Measurements from ENCODE around the gene ABLIM3.

Gene ABLIM3

DNA sequence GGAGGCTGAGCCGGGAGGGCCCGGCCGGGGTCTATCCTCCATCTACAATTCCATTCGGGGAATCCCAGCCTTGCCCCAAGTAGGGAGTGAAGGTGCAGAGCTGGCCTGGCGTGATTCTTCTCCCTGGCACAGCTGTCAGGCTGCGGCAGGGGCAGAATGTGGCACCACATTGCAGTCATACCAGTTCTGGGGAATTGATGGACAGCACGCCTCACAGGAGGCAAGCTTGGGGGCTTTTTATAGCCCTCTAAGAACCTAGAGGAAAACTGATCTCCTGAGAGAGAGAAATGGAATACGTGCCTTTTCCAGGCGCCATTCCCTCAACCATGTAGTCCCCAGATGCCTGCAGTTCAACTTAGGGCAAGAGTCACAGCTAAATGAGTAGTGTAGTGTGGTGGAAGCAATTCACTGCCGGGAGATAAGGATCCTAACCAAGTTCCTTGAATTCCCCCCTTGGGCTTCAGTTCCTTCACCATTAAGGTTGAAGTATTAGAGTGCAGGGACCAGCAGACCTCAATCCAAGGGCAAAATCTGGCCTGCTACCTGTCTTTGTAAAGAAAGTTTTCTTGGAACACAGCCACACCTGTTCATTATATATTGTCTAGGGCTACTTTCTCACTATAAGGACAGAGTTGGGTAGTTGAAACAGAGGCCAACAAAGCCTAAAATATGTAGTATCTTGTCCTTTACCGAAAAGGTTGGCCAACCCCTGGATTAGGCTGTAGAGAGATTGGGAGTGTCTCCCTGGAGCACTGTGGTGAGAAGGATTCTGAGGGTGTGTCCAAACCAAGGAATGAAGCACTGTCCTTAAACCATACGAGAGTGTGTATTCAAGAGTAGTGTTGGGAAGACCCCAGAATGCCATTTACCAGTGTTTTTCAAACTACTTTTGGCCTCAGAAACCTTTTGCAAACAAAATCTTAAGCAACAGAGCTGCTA, 141.0 kb downstream of the ABLIM3 start:
- DNase-seq (ENCODE audit: low read depth in 2 of 2), result no peak

DNA sequence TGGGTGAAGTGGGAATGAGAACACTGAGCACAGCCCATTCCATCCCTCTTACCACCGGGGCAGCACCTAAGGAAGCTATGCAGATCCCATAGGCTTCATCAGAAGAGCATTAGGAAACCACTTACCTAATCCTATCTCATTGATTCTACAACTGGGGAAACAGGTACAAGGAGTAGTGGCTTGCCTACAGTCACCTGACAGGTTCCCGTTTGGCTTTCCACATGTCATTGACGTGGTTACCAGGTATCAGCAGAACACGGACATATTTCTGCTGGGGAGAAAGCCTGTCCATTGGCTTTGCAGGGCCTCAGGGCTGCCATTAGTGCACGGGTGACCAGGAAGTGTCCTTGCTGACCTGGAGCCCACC, 141.7 kb downstream of the ABLIM3 start:
- DNase-seq (ENCODE audit: low read depth in 2 of 2), result no peak

DNA sequence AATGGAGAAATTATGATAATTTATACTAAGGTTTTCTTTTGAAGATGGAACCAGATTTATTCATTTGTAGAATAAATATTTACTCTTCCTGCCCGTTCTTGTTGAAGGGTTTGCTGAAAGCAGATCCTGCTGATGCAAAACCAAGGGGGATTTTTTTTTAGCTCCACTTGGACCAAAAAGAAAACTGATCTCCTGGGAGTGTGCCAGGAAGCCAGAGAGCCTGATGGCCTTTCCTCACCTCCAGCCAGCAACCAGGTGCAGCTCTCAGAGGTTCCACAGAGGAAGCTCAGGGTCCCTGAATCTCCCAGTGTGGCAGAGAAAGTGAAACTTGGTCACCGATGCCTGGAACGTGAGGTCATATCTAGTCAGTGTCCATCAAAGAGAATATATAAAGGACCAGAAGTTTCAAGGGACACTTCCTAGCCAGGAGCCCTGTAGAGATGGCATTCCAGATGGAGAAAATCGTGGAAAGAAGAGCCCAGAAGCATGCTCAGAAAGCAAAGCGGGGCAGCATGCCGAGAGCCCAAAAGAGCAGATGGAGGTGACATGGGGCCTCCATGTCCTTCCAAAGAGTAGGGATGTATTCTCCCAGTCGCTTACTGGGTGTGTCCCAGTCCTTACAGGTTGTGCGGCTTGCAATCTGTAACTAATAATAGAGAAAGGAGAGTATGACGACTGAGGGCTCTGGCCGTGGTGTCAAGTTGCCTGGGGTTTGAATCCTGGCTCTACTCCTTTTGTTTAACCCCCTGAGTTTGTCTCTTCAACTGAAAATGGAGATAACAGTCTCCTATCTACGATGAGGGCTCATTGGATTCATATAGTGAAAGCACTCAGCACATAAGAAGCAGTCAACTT, 142.6 kb downstream of the ABLIM3 start:
- no peak for DNase-seq (ENCODE audit: low read depth in 2 of 2)

DNA sequence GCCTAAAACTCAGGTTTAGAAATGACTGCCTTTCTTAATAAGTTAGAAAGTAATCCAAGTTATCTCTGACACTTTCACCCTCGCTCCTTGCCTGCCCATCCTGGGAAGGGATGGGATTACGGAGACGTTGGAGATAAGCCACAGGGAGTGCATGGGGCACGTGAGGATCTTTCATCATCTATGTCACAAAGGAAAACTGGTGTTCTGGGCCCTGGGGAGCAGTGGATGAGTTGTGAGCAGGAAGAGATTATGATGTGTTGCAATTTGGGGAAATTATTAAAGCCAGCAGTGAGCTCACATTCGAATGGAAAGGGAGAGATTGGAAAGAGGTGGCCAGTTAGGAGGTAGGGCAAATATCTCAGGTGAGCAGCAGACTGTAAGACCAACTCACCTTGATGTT, 143.2 kb downstream of the ABLIM3 start:
- no peak for DNase-seq (ENCODE audit: low read depth in 2 of 2)

DNA sequence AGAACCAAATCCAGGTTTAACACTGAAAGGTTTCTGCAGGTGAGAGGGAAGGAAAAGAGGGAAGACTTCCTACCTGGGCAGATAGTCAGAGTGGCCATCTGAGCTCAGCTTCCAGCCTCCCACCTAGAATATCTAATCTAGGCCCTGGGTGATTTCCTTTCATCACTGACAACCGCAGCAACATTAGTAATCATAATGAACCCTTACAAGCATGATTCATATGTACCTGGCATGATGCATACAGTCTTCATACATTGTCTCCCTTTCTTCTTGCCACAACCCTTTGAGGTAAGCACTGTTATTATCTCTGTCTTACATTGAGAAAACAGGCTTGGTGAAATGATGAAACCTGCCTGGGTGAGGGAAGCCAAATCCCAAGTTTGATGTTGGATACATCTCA, 143.9 kb downstream of the ABLIM3 start:
- no peak for DNase-seq (ENCODE audit: low read depth in 2 of 2)

DNA sequence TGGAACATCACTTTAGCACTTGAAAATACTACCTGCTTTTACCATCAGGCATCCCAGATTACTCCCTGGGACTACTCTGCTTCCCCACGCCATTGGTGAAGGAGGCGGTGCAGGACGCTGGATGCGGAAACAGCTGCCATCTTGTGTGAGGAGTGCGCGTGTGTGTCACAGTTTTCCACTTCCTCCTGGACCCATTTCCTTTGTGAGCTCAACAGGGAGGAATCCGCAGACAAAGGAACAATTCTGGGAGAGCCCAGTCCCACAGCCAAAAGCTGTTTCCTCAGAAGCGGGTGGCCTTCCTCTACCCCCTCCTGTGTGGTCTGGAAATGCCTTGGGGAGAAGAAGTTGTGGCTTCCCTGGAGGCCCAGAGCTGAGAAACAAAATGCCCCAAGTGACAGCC, 147.1 kb downstream of the ABLIM3 start:
- no peak for DNase-seq (ENCODE audit: low read depth in 2 of 2)

DNA sequence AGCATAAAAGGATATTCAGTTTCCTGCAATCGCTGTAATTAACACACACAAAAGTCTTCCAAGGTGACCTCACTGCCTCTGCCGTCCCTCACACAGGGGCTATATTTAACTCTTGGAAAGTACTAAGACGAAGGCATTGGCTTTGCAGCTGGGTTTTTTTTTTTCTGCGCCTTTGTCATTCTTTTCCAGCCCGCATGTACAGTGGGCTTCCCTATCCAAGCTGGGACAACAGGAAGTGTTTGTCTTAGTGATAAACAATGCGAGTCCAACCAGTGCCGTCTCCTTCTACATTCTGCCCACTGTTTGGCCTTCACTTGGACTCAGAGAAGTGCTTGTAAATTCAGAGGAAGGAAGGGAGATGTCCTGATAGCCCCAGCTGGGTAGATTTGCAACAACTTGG, 148.0 kb downstream of the ABLIM3 start:
- no peak for DNase-seq (ENCODE audit: low read depth in 2 of 2)

DNA sequence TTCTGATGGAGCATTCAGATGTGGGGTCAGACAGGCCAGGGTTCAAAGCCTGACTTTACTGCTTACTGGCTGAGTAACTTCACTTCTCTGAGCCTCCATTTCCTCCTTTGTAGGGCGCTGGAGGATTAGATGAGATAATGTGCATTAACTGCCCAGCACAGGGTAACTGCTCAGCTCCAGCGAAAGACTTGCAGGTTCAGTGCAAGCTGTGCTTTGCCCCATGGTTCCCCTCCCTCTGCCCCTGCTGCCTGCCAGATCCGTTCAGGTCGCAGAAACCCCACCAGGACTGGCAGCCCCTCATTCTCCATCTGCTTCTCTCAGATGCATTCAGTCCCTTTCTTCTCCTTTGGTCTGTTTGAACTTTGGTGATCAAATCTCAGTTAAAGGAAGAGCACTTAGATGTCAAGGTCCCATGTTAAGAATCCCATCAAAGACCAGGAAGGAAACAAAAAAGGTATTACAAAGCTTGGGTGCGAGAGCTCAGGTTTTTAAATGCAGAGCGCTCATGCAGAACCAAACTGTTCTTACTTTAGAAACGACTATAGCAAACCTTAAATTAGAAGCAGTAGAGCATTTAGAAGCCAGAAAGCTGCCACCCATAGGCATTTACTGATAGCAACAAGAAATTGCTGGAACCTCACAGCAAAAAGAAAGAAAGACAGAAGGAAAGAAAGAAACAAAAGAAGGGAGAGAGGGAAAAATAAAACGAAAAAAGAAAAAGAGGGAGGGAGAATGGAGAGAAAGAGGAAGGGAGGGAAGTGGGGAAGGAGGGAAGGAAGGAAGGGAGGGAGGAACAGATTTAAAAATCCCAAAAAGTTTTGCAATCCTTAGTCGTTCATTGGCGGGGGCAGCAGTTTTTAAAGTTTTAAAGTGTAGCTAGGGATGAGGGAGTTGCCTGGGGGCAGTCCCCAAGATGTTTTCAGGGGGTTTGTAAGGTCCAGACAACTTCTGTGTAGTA, 153.9 kb downstream of the ABLIM3 start:
- DNase-seq (ENCODE audit: low read depth in 2 of 2), result no peak

DNA sequence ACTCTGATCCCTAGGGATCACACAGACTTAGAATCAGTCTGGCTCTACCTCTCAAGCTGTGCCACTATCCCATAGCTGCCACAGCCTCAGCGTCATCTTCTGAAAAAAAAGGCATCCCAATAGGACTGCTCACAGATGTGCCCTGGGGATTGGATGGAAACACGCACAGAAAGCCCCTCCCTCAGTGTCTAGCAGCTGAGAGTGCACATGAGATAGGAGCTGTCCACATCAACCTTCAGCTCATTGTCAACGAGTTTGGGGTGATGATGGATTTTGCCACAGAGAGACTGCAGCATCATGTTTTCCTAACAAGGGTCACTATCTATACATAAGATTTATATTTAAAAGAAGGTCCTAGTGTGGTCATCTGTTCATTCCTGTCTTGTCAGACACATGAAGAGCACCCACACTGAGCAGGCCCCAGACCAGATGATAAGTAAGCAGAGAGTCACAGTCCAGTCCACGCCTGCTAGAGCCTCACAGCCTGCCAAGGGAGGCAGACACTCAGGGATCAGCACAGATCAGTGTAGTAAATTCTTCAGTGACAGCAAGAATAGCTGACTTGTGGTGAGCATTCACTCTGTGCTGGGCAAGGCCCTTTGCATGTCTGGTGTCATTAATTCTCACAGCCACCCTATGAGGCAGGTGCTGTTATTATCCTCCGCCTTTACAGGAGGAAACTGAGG, 156.2 kb downstream of the ABLIM3 start:
- DNase-seq (ENCODE audit: low read depth in 2 of 2), result no peak

DNA sequence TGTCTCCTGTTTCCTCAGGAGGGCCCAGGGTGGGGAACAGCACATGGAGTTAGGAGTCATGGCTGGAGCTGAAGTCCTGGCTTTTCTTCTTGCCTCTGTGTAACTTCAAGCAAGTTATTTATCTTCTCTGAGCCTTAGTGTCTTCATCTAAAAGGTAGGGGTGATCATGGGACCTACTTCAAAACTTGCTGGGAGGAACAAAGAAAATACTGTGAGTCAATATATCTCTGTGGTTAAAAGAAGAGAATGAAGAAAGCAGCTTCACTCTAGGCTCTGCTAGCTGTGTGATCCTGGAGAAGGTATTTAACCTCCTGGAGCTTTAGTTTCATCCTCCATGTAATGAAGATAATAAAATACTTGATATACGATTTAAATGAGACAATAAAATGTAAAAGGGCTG, 156.9 kb downstream of the ABLIM3 start:
- no peak for DNase-seq (ENCODE audit: low read depth in 2 of 2)

DNA sequence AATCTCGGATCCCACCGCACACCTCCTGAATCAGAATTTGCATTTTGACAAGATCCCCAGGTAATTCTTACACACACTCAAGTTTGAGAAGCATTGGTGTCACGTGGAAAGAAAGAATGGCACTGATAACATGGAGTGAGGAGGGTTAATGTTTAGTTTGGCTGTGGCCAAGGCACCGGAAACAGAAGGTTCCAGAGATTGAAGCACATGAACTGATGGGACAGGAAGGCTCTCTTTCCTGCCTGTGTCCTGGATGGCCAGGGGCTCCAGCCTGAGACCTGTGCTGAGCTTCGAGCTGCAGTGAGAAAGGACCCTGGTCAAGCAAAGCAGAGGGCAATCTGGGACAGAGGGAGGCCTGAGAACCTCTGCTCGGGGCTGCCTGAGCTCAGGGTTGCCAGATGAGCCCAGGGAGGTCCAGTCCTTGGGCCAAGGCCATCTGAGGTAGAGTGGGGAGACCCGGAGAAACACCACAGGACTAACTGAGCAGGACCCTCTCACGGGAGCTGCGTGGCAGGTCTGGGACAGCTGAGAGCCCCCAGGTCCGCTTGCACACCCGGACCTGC, 157.6 kb downstream of the ABLIM3 start:
- no peak for DNase-seq (ENCODE audit: low read depth in 2 of 2)

DNA sequence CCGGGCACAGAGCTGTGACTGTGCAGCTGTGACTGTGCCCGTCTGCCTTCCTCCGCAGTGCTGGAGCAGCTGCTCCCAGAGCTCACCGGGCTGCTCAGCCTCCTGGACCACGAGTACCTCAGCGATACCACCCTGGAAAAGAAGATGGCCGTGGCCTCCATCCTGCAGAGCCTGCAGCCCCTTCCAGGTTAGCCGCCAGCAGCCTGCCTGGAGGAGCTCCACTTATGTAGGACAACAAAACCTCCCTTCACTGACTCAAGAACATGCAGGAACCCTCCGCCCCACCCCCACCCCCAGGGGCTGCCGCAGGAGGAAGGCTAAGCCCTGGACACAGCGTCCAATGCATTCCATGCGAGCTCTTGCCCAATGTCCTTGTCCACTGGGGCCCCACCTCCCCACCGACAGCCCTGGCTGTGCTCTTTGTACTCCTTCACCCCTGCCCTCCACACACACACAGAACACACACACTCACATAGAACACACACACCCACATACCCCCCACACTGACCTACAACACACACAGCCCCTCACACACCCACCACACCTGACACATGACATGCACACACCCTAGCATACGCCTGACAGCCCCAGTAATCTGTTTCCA, 158.3 kb downstream of the ABLIM3 start:
- no peak for DNase-seq (ENCODE audit: low read depth in 2 of 2)

DNA sequence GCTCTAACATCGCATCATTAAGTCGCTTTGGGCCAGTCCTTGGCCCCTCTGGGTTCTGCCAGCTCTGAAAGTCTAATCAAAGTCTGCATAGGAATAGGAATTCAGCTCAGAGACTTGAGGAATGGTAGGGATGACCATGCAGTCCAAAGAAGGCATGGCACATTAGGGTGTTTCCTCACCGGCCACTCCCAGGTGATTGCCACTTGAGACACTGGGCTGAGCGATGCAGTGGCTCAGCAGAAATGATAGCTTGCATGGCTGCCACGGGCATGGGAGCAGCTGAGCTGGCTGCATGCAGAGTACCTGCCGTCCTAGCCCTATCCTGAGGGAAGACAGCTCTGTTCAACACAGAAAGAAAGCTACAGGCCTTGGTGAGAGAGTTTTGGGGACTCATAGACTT, 159.1 kb downstream of the ABLIM3 start:
- DNase-seq (ENCODE audit: low read depth in 2 of 2), result no peak

DNA sequence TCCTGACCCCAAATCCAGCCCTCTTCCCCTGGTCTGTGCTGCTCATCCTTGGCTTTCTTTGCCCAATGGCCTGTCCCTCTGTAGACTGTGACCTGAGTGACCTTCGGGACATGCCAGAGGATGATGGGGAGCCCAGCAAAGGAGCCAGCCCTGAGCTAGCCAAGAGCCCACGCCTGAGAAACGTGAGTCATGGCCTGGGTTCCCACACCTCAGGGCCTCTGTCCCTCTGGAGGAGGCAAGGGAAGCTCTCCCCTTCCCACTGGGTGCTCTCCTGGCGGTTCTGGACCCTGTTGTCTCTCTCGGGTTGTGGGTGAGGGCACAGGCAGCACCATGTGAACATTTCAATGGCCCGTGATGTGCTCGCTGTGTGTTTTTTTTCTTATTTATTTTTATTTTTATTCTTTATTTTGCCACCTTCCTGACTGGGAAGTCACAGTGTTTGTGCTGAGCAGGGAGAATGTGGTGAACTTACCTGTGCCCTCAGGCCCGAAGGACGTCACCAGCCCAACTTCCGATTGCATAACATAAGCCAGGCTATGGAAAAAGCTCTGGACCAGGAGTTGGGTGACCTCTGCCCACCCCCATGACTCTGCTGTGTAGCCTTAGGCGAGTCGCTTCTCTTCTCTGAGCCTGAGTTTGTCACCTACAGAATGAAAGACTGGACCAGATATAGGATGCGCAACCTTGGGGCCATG, 159.9 kb downstream of the ABLIM3 start:
- no peak for DNase-seq (ENCODE audit: low read depth in 2 of 2)

DNA sequence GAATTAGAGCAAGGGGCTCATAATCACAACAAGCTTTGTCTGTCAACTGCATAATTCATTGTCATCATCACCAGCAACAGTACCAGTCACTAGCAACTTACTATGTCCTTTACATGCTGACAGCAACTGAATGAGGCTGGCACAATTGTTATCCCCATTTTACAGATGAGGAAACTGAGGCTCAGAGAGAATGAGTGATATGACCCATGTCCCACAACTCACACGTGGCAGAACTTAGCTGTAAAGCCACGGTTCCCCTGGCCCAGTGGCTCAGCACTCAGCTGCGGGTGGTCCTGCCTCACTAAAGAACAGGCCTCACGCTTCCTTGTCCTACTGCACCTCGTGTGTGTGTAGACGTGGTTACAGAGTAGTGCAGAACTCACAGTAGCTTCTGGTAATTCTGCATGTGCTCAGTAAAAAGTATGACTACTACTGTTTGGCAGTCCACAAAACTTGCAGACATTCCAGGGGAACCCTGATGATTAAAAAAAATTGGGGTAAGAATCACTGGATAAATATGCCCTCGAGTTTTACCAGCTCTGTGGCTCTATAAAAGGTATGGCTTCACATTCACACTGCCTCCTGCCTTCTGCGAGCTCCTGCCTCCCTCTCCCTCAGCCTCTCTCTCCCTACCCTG, 160.6 kb downstream of the ABLIM3 start:
- DNase-seq (ENCODE audit: low read depth in 2 of 2), result no peak

DNA sequence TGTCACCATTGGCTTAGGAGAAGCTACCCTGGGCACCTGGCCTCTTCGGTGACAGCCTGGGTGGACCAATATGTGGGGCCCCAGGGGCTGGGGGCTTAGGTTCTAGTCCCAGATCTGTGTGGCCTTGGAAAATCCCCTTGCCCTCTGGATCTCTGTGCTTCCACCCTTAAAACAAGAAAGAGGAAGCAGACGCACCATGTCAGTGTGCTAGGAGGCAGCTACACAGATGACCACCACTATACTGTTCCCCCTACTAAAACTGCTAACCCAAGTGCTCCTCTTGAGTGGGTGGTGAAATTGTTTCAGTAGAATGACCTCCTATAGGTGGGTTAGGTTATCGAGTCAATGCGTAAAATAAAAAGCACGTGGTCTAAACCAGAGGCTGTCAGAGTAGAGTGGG, 161.3 kb downstream of the ABLIM3 start:
- DNase-seq (ENCODE audit: low read depth in 2 of 2), result no peak

DNA sequence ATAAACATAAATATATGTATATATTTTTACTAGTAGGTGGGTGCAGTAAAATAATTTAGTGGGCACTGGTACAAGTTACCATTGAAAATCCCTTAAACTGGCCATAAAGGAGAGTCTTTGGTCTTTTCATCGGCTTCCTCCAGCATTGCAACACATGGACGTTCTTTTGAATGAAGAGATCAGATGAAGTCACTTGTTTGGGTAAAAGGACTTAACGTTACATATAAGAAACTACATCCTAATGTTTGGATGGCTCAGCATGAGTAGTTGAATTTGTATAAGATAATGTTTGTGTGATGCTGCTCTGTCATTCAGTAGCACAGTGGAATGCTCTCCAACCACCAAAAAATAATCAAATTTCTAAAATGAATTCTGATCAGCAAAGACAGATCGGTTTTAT, 161.9 kb downstream of the ABLIM3 start:
- DNase-seq (ENCODE audit: low read depth in 2 of 2), result no peak

DNA sequence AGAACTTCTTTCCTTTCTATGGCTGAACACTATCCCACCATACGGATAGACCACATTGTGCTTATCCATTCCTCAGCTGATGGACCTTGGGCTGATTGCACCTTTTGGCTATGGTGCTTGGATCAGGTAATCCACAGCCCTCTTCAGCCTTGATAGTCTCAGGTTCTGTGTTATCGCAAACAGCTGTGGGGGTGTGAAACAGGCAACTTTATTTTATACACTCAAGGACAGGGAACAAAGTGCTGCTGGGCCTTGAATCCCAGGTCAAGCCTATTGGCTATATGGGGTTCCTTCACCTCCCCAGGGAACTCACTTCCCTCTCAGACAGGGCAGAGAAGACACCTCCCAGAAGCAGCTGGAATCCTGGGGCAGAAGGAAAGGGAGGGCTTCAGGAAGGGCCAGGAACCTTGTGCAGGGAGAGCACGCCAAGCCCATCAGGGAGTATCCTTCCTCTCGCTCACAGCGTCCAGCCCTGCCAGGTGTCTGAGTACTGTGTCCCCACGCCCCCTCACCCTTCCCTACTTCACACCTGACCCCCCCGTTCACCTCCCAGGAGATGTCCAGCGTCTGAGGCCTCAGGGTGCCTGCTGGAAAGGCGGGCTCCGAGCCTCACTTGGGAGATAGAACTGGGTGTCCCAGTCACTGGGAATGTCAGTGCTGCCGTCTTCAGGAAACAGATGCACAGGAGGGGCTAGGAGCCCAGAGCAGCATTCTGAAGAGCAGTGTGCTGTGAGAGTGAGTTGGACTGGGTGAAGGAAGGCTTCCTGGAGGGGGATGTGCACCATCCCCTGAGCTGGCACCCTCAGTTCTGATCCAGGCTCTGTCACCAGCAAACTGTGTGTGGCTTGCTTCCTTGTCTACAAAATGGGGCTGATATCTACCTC, 163.1 kb downstream of the ABLIM3 start:
- DNase-seq (ENCODE audit: low read depth in 2 of 2), result no peak

Data from activated CD4-positive, alpha-beta T cell treated with anti-CD3 and anti-CD28 coated beads for 24 hours (primary cell).